Stimulated activated CD8-positive, alpha-beta memory T cell treated with anti-CD3 and anti-CD28 coated beads, Interleukin-4, amount 100 ng/mL, for 48 hours (primary cell): ENCODE results near the gene NR2C1.
A peak's percentile ranks its signal among the peaks of the same experiment; 100 is the strongest.
"Not testable (repeated sequence)": the region's sequence is repeated elsewhere in the genome, so short reads cannot be mapped to it uniquely, and the experiment has no call there.

Experiments used
- DNase-seq: peaks from one replicate; pipeline ENCODE4 v3.0.0-alpha.2; 2020

Gene NR2C1

GRCh38 chr12:95072900-95073697 lies at the start of gene NR2C1:
Gene NR2C1 (minus strand): TSS chr12:95073618. CDS start chr12:95067384, 6,234 bp downstream.
- DNase-seq: peak; percentile 92

GRCh38 chr12:95118788-95119179 lies 45.4 kb upstream of the NR2C1 start:
- DNase-seq: no peak

GRCh38 chr12:95118138-95118787 lies 44.8 kb upstream of the NR2C1 start:
- no peak for DNase-seq

- DNase-seq: peak; percentile 63
Measured at GRCh38 chr12:95117178-95117599, 43.8 kb upstream of the NR2C1 start.

GRCh38 chr12:95116773-95117172 lies 43.4 kb upstream of the NR2C1 start:
- DNase-seq: no peak

GRCh38 chr12:95116341-95116740 lies 42.9 kb upstream of the NR2C1 start:
- DNase-seq: no peak

- DNase-seq: no peak
Measured at GRCh38 chr12:95115641-95116040, 42.2 kb upstream of the NR2C1 start.

- no peak for DNase-seq
Measured at GRCh38 chr12:95114766-95115405, 41.5 kb upstream of the NR2C1 start.

GRCh38 chr12:95107362-95107761 lies 33.9 kb upstream of the NR2C1 start:
- DNase-seq: no peak

- DNase-seq: no peak
Measured at GRCh38 chr12:95105540-95105939, 32.1 kb upstream of the NR2C1 start.

- DNase-seq: no peak
Measured at GRCh38 chr12:95104919-95105452, 31.6 kb upstream of the NR2C1 start.

GRCh38 chr12:95102916-95103671 lies 29.7 kb upstream of the NR2C1 start:
- DNase-seq: peak; percentile 27

- DNase-seq: not testable (repeated sequence)
Measured at GRCh38 chr12:95101957-95102356, 28.5 kb upstream of the NR2C1 start.

- no peak for DNase-seq
Measured at GRCh38 chr12:95100264-95101190, 27.1 kb upstream of the NR2C1 start.

- DNase-seq: no peak
Measured at GRCh38 chr12:95099270-95099790, 25.9 kb upstream of the NR2C1 start.

- no peak for DNase-seq
Measured at GRCh38 chr12:95096852-95097251, 23.4 kb upstream of the NR2C1 start.

- no peak for DNase-seq
Measured at GRCh38 chr12:95096378-95096777, 23.0 kb upstream of the NR2C1 start.

- not testable (repeated sequence) for DNase-seq
Measured at GRCh38 chr12:95095866-95096265, 22.4 kb upstream of the NR2C1 start.

GRCh38 chr12:95089462-95089861 lies 16.0 kb upstream of the NR2C1 start:
- no peak for DNase-seq

- DNase-seq: no peak
Measured at GRCh38 chr12:95088379-95088778, 15.0 kb upstream of the NR2C1 start.

- no peak for DNase-seq
Measured at GRCh38 chr12:95085612-95086011, 12.2 kb upstream of the NR2C1 start.
